NAMALWA (cell line): ENCODE results near the gene GOT1.
A peak's percentile ranks its signal among the peaks of the same experiment; 100 is the strongest.

Source experiments
- DNase-seq: peaks from one replicate; pipeline ENCODE4 v3.0.0-alpha.2; 2015; ENCODE audit warnings: low spot score

The GOT1 gene

GRCh38 chr10:99433378-99434020, 3.1 kb upstream of the GOT1 start:
- peak; percentile 19 for DNase-seq

GRCh38 chr10:99432881-99433280, 2.5 kb upstream of the GOT1 start:
- DNase-seq = no peak

- DNase-seq = no peak
Observed at GRCh38 chr10:99432047-99432446, 1.6 kb upstream of the GOT1 start.

- peak; percentile 31 for DNase-seq
Observed at GRCh38 chr10:99431190-99431760, 851 bp upstream of the GOT1 start.

- no peak for DNase-seq
Observed at GRCh38 chr10:99430116-99430450, 341 bp downstream of the GOT1 start.

GRCh38 chr10:99429517-99430095, 818 bp downstream of the GOT1 start:
- peak; percentile 29 for DNase-seq

GRCh38 chr10:99427566-99428190, 2.7 kb downstream of the GOT1 start:
- no peak for DNase-seq

- no peak for DNase-seq
Observed at GRCh38 chr10:99426689-99427088, 3.7 kb downstream of the GOT1 start.

- DNase-seq = no peak
Observed at GRCh38 chr10:99425204-99425603, 5.2 kb downstream of the GOT1 start.

GRCh38 chr10:99424656-99425055, 5.8 kb downstream of the GOT1 start:
- no peak for DNase-seq

GRCh38 chr10:99422529-99423096, 7.8 kb downstream of the GOT1 start:
- DNase-seq = no peak

- DNase-seq = no peak
Observed at GRCh38 chr10:99421233-99421739, 9.1 kb downstream of the GOT1 start.

- no peak for DNase-seq
Observed at GRCh38 chr10:99419688-99420087, 10.7 kb downstream of the GOT1 start.

- DNase-seq = no peak
Observed at GRCh38 chr10:99418910-99419624, 11.4 kb downstream of the GOT1 start.

- DNase-seq = no peak
Observed at GRCh38 chr10:99412099-99412498, 18.3 kb downstream of the GOT1 start.

- no peak for DNase-seq
Observed at GRCh38 chr10:99411546-99411945, 18.9 kb downstream of the GOT1 start.

- DNase-seq = no peak
Observed at GRCh38 chr10:99410876-99411275, 19.5 kb downstream of the GOT1 start.

GRCh38 chr10:99410146-99410545, 20.3 kb downstream of the GOT1 start:
- no peak for DNase-seq

GRCh38 chr10:99406149-99406548, 24.3 kb downstream of the GOT1 start:
- no peak for DNase-seq

GRCh38 chr10:99403674-99404073, 26.8 kb downstream of the GOT1 start:
- DNase-seq = no peak

- no peak for DNase-seq
Observed at GRCh38 chr10:99399664-99400063, 30.8 kb downstream of the GOT1 start.

GRCh38 chr10:99396471-99396870, 34.0 kb downstream of the GOT1 start:
- DNase-seq = no peak
